ENCODE data around the gene TBC1D10A.
"Not testable (repeated sequence)": the region's sequence is repeated elsewhere in the genome, so short reads cannot be mapped to it uniquely, and the experiment has no call there.

The TBC1D10A gene

DNA sequence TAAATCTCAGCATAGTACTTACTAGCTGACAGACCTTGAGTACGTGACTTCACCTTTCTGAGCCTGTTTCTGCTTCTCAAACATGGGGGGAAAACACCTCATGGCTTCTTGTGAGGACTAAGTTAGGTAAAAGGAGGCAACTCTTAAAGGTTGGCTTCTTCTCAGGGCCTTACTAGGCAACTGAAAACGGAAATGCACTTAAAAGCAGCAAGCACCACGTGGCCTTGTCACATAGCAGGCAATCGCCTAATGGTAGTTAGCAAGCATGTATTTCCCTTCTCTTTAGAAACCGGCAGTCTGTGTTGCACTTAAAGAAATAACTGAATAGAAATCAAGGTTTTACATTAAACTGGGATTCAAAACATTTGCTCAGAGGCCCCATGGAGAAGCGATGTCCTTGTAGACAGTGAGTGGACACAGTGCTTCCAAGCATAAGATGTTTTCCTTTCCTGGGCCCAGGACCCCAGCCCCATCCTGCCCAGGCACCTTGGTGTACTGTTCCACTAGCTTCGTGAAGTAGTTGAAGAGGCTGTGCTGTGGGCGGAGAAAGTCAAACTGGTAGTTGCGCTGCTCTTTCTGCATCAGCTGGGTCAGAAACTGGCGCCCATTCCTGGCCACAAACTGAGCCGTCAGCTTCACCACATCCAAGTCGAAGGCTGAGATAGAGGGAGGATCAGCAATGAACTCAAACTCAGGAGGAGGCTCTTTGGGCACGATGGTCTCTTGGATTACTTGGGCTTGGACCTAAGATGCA, 17.9 kb upstream of the TBC1D10A start:
- peak; percentile 46 for DNase-seq

DNA sequence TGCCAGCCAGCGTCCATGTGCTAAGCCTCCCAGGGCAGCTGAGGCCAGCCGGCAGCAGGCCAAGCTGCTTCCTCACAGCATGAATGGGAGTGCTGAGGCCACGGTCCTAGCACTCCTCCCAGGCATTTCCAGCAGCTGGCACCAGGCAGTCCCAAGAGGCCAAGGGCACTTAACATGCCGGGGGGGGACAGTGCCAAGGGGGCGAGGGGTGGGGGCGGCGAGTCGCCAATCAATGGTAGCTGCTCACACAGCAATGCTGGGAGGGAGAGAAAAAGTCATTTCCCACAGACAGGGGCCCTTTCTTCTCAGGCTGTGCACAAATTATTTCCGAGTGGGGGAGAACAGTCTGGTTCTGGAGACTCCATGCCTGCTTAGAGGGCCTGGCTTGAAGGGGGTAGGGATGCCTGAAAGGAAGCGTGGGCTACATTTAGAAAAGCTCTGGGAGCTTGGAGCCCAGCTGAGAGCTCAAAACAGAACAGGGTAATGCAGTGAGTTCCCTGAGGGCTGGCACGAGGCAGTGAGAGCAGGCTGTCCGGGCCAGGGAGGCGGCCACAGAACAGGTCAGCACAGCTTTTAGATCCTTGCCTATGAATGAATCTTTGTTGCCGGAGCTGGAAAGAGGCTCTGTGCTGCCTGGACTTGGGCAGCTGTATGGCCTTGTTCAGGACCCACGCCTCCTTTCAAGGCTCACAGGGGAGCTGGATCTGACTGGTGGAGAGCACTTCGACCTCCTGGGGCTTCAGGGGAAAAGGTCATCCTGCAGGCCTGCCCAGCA, 14.4 kb upstream of the TBC1D10A start:
- DNase-seq: no peak

DNA sequence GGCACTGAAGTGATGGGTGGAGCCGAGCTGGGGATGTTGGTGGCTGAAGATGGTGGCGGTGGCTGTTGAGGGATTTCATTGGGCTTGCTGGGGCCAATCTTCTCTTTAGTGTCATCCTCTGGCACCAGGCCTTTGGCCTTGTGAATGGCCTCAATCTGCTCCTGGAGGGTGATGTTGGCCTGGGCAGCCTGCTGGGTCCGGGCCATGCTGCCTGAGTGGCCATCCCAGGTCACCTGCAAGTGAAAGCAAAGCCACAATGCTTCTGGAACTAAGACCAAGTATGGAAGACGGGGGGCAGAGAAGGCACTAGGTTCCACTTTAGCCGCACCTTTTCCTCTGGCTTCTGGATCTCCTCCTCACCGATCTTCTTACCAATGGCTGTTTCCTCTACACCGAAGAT, 12.1 kb upstream of the TBC1D10A start:
- DNase-seq: no peak

DNA sequence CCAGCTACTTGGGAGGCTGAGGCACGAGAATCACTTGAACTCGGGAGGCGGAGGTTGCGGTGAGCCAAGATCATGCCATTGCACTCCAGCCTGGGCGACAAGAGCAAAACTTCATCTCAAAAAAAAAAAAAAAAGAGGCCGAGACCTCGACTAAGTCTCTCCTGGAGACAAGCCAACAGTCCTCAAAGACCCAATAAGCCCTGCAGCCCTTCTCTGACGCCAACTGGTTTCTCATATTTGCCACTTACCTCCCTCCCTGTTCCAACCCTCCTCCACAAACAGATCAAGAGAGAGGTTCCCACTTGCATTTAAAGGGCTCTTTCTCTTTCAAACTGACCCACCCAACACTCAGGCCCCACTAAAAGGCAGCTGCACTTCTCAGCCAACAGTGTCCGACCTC, 11.6 kb upstream of the TBC1D10A start:
- not testable (repeated sequence) for DNase-seq

DNA sequence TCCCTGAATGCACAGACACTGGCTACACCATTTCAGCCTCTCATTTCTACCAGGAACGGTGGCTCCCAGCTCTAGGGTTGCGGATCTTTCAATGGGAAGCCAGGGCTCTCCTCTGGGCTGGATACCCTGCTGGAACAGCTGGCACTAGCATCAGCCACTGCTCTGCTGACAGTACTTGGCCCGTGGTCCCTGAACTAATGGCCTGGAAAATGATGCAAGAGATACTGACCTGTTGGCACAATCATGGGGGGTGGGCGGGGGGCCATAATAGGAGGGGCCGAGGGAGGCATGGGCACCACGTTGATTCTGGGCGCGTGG, 10.7 kb upstream of the TBC1D10A start:
- DNase-seq: no peak

DNA sequence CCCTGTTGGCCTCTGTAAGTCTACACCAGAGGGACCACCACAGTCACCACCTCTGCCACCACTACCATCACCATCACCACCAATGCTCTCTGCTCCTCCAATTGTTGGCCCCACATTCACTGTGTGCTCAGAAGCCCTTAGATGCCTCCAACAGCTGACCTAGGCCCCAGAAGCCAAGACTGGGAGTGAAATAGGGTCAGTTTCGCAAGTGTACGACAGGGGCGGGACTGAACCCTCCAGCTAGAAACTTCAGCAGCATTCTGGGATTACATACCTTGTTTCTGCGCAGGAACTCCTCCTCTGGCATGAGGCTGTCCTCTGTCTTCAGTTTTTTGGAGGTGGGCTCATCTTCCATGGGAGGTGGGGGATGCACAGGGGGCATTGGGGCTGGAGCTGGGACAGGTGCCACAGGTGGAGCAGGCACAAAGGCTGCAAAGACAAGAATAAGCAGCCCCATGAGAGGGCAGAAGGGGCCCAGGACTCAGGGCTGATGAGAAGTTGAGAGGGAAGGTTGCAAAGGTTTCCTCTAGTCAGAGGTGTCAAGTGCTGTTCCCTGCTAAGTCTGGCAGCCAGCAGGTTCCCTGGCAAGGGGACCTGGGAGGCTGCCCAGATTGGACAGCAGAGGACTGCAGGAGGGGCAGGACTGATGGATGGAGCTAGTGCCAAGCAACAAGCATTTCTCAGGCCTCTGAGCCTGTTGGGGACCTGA, 10.2 kb upstream of the TBC1D10A start:
- DNase-seq: no peak

DNA sequence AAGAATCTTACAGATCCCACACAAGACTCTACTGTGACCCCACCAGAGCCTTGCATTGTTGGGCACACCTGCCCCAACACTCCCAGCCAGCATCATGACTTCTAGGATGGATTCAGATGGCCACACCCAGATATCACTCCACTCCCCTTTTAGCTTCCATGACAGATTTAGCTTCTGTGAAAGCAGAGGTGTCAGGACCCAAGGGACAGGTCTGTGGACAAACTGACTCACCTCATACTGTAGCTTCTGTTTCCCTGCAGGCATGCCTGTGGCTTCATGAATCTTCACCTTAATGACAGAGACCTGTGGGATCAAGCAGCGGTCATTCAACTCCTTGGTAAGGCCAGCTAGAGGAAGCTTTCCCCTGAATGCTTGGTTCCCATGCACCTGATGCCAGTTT, 8.5 kb upstream of the TBC1D10A start:
- no peak for DNase-seq

DNA sequence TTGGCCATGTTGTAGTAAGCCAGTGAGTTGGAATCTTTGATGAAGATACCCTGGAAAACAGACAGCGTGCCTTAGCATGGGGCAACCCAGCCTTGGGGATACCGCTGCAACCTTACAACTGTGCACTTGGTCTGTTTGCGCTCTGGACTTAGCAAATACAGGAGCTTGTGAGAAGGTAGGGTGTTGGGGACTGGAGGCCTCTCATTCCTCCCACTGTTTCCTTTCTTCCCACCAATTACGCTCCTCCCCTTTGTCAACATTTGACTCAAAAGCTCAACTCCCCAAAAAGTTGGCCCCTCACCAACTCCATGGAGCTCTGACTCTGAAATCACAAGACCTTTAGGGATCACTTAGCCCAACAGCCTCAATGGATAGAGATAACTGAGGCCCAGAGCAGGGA, 7.9 kb upstream of the TBC1D10A start:
- no peak for DNase-seq

DNA sequence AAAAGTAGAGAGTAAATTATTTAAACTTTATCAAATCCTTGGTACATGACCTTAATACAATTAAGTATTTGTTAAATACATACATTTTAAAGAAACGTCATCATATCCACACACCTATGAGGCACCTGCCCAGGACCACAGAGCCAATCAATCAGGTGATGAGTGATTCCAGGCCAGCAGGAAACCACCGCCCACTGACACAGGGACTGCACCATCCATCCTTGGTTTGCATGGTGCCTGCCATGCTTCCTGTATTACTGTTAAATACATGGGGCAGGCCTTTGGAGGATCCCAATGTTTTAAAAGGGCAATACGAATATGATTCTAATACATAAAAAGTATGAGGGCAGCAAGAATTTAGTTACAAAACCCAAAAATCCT, 7.0 kb upstream of the TBC1D10A start:
- no peak for DNase-seq

DNA sequence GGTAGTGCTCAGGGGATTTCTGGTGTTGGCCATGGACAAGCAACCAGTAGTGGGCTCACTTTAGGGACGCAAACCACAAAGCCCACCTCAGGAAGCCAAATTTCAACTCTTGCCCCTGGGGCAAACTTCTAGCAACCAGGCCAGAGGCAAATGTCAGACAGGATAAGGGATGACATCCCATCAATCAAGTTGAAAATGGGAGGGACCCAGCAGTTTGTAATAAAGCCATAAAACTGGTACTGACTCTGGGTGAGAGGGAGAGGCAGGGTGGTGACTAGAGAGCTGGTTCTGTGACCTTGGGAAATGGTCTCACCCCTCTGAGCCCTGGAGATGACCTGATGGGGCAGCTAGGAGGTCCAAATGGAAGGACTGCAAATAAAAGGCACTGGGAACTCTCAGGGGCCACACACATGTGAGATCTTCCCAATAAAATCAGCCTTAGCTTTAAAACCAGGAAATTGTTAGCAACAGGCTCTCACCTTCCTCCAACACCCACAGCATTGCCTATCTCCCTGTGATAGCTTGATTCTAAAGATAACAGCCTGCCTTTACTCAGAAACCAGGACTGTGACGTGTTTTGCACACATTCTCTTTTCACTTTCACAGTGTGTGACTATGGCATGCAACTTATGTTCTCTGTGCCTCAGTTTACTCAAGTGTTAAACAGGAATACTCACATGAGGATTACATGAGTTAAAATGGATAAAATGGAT, 6.4 kb upstream of the TBC1D10A start:
- DNase-seq: no peak

DNA sequence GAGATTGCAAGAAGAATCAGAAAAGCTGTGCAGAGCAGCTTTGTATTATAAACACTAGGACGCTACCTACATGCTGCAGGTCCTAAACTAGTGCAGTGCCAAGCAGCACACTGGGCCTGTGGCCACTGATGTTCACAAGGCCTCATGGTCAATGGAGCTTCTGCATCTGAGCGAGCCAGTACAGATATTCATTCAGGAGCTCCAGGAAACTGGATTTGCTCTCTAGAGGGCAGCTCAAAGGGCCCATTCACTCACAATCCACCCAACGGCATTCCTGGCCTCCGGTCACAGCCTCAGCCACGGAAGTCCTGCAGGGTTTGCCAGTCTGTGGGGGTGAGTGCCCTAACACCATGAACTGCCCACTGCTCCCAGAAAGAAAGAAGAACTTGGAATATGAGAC, 5.8 kb upstream of the TBC1D10A start:
- no peak for DNase-seq

DNA sequence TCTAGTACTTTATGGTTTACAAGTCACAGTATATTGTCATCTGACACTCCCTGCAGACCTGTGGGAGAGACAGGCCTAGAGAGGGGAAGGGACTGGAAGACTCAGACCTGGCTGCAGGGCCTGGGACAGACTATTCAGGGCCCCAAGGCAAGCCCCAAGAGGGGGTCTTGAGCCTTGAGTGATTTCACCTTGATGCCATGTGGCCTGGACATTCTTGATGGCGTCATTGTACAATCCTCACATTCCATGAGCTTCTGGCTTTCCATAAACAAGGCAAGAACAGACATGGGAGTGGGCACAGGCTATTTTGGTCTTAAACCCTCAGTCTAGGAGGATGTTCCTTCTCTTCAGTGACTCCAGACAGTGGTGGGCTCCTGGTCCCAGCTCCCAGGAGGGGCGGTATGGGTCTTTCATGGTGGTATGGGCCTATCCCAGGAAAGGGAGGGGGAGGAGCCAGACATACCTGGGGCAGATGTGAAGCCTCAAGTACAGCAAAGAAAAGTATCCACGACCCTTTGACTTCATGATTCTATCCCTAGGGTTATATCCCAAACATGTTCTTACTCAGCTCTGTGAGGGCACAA, 1.8 kb upstream of the TBC1D10A start:
- DNase-seq: no peak

DNA sequence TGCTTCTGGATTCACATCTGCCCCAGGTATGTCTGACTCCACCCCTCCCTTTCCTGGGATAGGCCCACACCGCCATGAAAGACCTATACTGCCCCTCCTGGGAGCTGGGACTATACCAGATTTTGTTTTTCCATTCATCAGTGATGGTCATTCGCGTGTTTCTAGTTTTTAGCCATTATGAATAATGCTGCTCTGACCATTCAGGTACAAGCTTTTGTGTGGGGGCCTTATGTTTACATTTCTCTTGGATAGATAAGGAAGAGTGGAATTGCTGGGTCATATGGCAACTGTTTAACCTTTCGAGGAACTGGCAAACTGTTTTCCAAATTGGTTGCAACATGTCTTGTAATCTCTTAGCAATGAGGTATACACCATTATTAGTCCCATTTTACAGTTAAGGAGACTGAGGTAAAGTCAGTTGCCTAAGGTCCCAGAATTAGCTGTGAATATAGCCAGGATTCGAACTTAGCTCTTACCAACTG, 1.2 kb upstream of the TBC1D10A start:
- no peak for DNase-seq

DNA sequence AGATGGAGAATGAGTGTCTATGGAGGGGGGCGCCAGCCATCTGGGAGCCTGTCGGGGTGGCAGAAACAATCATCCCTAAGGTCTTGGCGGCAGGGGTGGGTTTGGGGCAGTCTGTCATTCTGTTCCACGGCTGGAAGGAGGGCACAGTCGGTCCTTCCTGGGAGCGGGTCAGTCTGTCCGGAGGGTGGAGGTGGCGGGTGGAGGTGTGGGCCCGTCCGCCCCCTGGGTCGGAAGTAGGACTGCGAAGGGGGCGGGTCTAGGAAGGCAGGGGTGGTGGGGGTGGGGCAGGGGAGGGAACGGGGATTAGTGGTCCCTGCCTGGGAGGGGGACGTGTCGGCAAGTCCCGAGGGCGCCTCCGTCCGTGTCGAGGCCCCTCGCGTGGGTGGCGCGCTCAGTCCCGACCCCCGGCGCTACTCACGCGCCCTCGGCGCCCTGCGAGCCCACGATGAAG, 461 bp downstream of the TBC1D10A start:
- DNase-seq: no peak

DNA sequence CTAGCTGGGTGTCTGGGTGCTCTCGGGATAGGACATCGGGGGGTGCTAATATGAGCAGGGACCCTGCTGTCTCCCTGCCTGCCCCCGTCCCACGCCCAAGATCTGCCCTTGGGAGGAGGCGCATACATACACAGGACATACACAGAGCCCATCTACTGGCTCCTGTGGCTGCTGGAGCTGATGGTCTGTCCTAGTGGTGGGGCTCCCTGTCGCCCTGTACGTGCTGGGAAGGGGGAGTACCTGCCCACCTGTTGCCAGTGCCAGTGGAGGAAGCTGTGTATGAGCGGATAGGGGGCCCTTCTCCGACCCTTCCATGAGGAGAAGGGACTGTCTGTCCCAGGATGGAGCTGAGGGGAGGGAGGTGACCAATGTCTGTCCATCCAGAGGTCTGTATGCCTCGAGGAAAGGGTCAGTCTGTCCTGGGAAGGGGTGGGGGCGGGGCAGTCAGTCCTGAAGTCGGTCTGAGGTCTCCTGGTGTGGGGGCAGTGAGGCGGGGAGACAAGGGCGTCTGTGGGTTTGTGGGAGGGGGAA, 952 bp downstream of the TBC1D10A start:
- no peak for DNase-seq

DNA sequence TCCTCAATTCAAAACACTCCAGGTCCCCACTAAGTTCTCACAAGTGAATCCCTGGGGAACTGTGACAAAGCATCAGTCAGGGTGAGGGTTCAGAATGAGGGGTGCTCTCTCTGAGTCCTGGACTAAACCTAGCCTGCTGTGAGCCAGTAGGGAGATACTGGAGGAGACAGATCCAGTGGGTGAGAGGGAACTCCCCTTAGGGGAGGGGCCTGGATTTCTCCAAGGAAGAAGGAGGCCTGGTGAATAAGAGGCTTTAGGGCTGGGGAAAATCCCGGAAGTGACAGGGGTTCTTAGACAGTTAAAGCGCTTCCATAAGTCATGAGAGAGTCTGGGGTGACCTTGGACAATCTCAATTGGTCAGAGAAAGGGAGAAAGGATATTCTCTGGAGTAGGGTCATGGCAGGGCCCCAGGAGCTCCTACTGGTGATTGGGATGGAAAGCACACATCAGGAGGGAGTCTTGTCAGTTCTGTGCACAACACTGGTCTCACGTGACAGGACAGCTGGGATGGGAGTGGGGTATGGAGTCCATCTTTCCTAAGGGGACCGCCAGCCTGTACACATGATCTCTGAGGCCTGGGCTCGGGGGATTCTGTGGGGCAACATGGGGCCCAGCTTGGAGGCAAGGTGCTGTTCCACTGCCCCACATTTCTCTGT, 1.5 kb downstream of the TBC1D10A start:
- no peak for DNase-seq

DNA sequence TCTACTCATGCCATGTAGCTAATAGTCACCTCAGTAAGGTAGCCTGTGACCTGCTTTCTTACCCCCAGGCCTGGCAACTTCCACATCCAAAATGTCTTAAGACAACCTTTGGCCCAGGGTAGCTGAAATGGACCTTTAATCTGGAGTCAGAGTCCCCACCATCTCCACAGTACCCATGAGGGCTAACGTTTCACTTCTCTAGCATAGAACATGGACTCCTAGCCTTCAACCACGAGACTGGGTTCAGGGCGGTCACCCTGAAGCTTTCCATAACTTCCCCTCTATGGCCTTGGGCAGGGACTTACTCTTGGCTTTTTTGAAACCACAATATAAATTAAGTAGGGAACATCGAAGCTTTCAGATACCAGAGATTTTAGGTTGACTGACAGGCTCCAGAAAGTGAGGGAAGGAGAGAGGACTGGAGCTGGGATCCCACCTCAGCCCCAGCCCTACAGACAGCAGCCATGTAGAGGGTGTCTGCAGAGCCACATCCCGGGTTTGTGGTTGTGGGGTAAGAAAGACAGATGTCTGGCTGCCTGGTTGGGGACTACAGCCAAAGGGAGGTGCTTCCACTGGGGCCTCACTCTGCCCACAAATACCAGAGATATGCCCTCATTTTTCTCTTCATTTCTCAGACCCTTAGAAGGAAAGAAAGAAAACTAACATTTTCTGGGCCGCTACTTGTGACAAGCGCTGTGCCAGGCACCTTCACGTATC, 2.6 kb downstream of the TBC1D10A start:
- peak; percentile 57 for DNase-seq

DNA sequence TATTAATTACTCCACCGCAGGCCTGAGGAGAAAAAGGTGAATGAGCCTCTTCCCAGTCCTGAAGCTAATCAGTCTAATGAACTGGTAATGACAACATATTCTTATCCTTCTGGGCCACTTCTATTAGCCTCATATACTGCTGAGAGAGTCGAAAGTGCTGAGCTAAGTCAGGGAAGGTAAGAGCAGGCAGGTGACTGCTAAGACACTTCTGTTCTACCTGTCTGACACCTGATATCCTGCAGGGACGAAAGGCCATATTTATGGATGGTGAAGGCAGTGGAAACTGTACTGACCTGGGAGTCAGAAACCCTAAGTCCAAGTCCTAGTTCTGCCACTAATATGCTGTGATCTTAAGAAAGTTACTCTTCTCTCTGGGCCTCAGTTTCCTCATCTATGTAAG, 3.5 kb downstream of the TBC1D10A start:
- DNase-seq: no peak

DNA sequence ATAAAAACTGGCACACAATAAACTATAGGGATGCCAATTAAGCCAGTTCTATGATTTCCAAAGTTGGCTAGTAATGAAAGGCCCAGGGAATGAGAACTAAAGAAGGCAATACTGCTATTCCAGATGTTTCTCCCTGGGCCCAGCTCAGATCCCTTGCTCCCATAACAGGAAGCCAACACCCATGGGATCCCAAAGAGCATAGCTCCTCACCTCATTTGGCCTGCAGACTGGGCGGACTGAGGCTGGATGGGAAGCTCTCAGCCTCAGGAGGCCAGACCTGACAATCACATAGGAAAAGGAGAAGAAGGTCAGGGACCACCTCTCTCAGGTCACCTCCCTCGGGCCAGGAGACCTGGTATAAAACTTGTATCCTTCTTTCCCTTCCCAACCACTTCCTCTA, 5.3 kb downstream of the TBC1D10A start:
- no peak for DNase-seq

DNA sequence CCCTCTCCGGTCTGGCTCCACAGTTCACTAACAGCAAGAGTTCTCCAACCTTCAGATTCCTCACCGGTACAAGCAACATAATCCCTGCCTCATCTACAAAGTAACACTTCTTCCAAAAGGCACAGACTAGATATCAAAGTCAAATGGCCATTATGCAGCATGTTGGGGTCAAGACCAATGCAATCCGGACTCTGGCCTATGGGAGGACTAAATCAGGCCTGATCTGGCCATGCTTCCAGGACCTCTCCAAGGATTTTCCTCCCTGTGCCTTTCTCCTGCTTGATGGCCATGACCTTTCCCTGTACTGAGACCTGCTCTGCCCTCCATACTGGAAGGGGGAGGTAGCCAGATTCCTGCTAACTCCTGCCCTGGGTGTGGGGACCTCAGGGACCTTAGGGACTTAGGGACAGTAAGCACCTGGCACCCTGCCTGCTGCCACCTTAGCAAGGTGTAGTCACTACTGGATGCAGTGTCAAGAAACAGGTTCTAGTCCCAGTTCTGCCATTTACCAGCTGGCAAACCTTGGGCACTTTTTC, 6.7 kb downstream of the TBC1D10A start:
- no peak for DNase-seq

DNA sequence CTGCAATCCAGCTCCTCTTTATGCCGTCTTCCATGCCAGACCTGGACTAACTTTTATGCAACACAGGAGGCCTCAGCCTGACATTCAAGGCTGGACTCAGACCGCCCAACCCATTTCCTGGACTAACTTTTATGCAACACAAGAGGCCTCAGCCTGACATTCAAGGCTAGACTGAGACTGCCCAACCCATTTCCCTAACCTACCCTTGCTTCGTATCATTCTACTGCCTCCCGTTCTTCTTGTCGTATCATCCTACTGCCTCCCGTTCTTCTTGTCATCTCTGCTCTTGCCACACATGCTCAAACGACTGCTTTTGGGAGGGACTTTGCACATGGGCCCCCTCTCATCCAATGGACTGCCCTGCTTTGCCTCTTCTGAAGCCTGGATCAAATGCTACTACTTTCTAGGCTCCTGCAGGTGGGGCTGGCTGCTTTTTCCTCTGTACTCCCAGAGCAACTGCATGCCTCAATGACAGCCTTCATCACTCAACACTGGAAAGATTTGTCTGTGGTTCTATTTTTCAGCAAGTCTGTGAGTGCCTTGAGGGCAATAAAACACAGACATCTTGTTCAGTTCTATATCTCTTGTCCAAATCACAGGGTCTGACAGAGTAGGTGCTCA, 7.8 kb downstream of the TBC1D10A start:
- DNase-seq: no peak

All from activated CD4-positive, alpha-beta T cell treated with anti-CD3 and anti-CD28 coated beads, Interleukin-2, amount 50 U/mL, for 16 hours (primary cell).